ENCODE data around the gene TTC39B. TPM values are rescaled to one million over a fixed set of nuclear protein-coding genes. Genes with fewer than 3 reads are reported as not detected.

TTC39B gene
- total RNA-seq, 1 donor from 2014 or later, result 6.9 TPM

GRCh38 chr9:15161753-15162152 is 145.3 kb downstream of the TTC39B start:
- DNase-seq, result no peak

- DNase-seq, result no peak
These were observed 146.3 kb downstream of the TTC39B start for GRCh38 chr9:15160673-15161072.

DNA sequence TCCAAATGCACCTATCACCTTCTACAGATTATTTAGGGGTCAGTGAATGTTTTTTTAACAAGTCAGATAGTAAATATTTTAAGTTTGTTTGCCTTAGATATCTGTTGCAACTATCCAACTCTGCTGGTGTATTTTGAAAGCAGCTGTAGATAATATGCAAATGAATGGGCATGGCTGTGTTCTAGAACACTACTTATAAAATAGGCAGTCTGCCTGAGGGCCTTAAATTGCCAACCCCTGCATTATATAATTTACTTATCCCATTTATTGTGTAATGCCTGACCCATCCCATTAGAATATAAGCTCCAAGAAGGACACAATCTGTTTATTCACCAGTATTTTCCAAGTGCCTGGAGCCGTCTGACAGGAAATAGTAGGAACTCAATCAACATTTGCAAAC is 149.0 kb downstream of the TTC39B start:
- no peak for DNase-seq

DNA sequence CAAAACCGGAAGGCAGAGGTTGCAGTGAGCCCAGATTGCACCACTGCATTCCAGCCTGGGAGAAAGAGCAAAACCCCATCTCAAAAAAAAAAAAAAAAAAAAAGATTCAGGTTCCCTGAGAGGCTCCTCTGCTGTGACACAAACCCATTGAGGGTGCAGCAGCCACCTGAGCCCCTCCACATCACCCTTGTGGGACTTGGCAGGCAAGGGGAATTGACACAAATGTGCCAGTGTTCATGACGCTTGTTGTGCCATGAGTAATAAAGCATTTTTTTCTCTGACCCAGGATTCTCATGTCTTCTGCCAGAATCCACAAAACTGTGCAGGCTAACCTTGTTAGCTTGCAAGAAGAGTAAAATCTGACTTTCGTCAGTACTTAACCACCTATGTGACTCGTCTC is 149.6 kb downstream of the TTC39B start:
- DNase-seq, result no peak

DNA sequence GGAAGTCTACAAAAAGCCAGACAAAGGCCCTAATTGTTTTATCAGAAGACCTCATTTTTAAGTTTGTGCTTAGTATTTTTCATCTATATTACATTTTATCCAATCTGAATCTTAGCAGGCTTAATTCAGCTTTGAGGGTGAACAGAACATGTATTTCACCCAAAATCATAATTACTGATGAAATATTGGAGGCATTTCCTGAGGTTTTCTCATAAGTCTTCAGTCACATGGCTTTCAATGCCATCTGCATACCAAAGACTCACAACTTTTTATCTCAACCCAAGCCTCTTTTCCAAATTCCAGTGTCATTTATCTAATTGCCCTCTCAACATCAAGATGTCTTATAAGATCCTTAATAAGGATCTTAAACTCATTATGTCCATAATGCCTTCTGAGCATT is 150.8 kb downstream of the TTC39B start:
- no peak for DNase-seq

- DNase-seq, result no peak
These were observed 151.2 kb downstream of the TTC39B start for GRCh38 chr9:15155826-15156225.

DNA sequence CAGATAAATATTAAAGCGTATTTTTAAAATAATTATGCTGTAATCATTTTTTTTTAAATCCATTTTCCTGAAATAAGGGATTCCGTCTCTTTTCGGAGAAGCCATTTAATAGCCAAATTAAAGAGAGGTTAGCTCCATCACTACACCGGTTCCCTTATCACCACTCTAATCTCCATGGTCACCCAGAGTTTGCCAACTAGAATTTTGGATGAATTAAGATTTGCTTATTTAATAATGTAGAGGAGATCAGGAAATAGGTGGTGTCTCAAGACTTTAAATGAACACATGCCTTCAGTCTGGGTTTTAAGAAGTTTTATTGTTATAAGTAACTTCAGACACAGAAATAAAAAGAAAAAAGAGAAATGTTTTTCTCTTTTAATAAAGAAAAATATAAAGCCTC is 151.7 kb downstream of the TTC39B start:
- no peak for DNase-seq

GRCh38 chr9:15154677-15155076 is 152.3 kb downstream of the TTC39B start:
- DNase-seq, result no peak

GRCh38 chr9:15153961-15154360 is 153.1 kb downstream of the TTC39B start:
- DNase-seq, result no peak

DNA sequence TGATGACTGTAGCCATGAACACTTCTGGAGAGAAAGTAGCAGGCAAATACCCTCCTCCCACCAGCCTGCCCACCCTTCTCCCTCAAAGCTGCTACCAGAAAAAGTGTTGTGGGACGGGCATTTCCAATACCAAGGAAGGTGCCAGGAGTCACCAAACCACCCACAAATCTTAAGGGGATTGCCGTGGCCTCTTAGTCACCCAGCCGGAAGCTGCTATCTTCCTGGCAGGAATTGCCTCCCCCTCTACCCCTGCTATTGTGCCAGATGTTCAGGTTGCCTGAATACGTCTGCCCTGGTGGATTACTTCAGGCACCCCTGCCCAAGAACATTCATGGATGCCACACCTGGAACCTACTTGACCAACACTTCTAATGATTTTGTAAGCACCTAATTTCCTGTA is 156.1 kb downstream of the TTC39B start:
- DNase-seq, result no peak

GRCh38 chr9:15149450-15149849 is 157.6 kb downstream of the TTC39B start:
- DNase-seq, result no peak

GRCh38 chr9:15146268-15146700 is 160.7 kb downstream of the TTC39B start:
- no peak for DNase-seq

DNA sequence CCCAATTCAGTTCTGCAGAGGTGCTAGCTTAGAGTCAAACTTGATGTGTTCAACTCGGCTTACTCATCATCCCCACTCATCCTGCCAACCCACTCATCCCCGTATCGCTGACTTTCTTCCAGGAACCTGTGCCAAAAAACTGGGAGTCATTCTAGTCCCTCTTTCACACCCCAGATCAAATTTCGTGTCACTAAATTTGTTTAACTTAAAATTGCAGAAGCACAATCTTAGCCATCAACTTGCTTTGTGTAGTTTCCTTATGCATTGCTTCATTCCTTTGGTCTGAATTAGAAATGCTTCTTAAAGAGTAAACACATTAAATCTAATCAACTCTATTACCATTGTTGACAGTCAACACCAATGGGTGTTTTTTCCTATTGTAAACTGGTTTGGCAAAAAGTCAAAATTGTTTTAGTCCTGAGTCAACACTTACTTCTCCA is 162.4 kb downstream of the TTC39B start:
- peak; percentile 37 for DNase-seq

- DNase-seq, result no peak
These were observed 164.0 kb downstream of the TTC39B start for GRCh38 chr9:15142878-15143534.

DNA sequence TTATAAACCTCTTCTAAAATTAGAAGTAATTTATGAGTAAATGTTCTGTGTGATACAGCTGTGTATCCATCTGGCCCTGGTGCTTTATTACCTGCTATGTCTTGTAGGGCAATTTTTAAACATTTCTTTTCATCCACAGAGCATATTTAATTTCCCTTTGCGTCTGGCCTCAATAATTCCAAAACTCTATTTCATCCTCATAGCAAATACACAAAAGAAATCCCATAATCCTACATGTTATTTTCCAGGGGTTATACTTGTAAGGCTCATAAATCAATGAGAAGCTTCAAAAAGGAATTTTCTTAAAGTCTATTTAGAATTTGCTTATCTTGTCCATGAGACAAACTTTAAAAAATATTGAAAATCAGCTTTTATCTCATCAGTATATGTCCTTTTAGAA is 167.0 kb downstream of the TTC39B start:
- no peak for DNase-seq

- no peak for DNase-seq
These were observed 167.5 kb downstream of the TTC39B start for GRCh38 chr9:15139469-15139868.

DNA sequence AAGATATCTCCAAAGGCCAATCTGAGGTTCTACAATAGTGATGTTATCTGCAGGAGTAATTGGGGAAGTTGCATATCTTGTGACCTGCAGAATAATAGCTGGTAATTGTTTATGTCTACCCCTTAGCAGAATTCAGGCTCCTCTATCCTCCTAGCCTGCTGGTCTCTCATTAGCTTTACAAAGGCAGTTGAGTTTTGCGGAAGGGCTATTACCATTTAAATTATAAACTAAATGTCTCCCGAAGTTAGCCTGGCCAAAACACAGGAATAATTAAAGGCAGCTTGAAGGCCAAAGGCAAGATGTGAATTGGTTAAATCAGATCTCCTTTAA is 168.7 kb downstream of the TTC39B start:
- DNase-seq, result no peak

GRCh38 chr9:15137658-15138356 is 169.2 kb downstream of the TTC39B start:
- no peak for DNase-seq

GRCh38 chr9:15137089-15137488 is 169.9 kb downstream of the TTC39B start:
- DNase-seq, result no peak

- no peak for DNase-seq
These were observed 170.4 kb downstream of the TTC39B start for GRCh38 chr9:15136646-15137045.

DNA sequence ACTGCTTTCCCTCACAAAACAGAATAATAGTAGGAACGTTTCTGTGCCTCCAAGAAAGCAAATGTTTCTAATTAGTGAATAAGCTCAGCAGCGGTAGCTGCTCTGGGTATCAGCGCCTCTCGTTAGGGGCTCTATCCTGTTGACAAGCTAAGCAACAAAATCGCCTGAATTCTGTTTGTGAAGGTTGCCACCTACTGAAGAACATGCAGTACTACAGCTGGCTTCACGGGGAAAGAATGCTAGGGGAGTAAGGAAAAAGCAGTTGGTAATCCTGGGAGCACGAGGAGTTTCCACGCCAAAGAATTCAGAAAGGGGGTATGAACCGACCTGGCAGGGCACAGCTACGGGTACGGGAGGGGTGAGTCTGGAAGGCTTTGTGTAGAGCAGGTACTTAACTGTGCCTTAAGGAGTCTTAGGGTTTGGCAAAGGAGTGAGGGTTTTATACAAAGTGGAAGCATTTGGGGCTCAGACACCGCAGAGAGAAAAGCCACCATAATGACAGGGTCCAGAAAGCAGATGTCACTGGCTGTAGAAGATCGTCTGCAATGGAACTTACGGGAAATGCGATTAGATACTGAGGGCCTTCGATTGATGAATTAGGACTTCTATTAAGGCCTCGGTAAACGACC is 171.7 kb downstream of the TTC39B start:
- peak; percentile 55 for DNase-seq

DNA sequence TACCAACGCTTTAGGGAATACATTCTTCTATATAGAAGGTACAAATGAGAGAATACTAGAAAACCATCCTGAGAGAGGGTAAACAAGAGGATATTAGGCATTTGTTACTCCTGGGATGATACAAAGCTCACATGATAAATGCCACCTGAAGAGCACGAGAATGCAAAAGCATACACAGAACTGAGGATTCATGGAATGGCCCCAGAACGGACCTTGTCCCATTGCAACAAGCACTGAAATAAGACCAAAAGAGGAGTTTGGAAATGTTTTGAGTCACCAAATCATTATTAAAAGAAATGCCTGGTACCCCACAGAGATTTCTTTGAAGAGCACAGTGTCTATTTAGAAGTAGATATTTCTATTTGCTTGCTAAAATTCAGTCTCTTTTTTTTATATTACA is 173.5 kb downstream of the TTC39B start:
- no peak for DNase-seq

DNA sequence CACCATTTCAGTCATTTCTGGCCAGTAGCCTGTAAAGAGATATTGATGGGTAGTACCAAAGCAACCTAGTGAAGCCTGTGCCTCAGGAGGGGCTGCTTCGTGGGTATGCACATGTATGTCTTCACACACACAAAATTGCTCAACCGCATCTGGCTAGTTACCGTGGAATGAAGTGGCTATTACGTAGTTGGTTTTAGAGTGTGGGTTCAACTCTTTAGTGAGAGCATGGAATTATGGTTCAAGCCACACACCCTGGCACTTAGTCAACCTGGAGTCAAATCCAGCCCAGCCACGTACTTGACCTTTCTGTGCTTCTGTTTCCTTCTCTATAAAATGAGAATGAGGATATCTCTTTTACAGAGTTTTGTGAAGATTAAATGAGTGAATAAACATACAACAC is 174.9 kb downstream of the TTC39B start:
- no peak for DNase-seq

DNA sequence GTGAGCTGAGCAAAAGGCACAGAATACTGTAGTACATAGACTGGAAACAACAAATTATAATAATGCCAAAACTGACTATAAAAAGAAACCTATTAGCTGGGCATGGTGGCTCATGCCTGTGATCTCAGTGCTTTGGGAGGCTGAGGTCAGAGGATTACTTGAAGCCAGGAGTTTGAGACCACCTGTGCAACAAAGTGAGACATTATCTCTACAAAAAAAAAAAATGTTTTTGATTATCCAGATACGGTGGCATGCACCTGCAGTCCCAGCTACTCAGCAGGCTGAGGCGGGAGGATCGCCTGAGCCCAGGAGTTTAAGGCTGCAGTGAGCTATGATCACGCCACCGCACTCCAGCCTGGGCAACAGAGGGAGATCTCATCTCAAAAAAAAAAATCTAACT is 175.9 kb downstream of the TTC39B start:
- no peak for DNase-seq
